Testis (tissue), 2 donors: ENCODE data around the gene FBXL13.

ENCODE experiments used
- CTCF ChIP-seq, 3 experiments: fragments of 450-650 bp in 2 of 3; fragments of 200-600 bp in 1 of 3; sonication (generic) in 1 of 3; IDR thresholded peaks; one replicate each; pipeline ENCODE4 v1.5.1; 2016 to 2019; ENCODE audit warnings: antibody characterized with exemption in 3 of 3, mild to moderate bottlenecking in 2 of 3, moderate library complexity in 1 of 3
- POLR2A ChIP-seq: fragments of 450-650 bp; IDR thresholded peaks from one replicate; pipeline ENCODE4 v1.6.1; 2017; ENCODE audit warnings: antibody characterized with exemption, mild to moderate bottlenecking, moderate library complexity

DNA sequence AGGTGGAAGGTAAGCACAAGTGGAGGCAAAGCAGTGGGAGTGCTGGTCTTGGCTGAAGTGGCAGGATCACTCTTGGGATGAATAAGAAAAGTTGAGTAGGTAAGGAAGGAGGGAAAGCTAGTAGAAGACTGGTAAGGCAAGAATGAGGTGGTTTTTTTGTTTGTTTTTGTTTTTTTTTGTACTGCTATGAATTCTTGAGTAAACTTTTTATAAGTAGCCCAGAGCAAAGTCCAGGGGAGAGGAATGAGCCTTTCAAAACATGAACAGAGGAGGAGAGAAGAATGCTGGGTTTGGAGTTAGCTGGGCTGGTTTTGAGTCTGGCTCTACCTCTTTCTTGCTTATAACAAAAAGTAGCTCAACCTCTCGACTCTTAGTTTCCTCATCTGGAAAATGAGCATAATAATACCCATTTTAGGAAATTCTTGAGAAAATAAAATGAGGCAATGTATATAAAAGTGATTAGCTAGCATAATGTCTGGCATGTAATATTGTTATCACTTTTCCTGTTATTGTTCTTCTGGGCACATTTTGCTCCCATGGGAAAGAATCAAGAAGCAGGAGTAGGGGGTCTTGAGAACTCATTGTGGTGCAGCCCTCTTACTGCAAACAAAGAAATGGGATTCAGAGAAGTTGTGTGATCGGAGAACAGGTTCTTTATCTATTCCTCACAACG is 185.9 kb downstream of the FBXL13 start:
- TF ChIP-seq POLR2A, result no peak
- no peak for TF ChIP-seq CTCF (IDR thresholded peaks at IDR 0.05)
